Stomach (tissue), 9 donors: ENCODE results near the gene NTN3. TPM values are rescaled to one million over a fixed set of nuclear protein-coding genes. Genes with fewer than 3 reads are reported as not detected.

Source experiments
- DNase-seq, 2 donors: peaks; one replicate each; pipeline versions ENCODE4 v3.0.0 to v3.0.0-alpha.2; 2013 to 2019
- H3K27ac ChIP-seq, 5 donors: fragments of 200-600 bp in 4 of 5; sonication (generic) in 4 of 5; one replicate each; pipeline ENCODE4 v1.5.1; 2013 to 2019; ENCODE audit warnings: mild to moderate bottlenecking in 1 of 5, moderate library complexity in 1 of 5
- H3K27me3 ChIP-seq, 3 donors: fragments of 200-600 bp; sonication (generic); one replicate each; pipeline ENCODE4 v1.5.1; 2017 to 2019; ENCODE audit warnings: mixed run types in 1 of 3
- H3K36me3 ChIP-seq, 4 donors: fragments of 200-600 bp; sonication (generic); 1 replicate in 3 of 4; 2 replicates in 1 of 4; pipeline ENCODE4 v1.5.1; 2016 to 2019
- H3K4me1 ChIP-seq, 4 donors: fragments of 200-600 bp; sonication (generic); one replicate each; pipeline ENCODE4 v1.5.1; 2016 to 2019
- H3K4me3 ChIP-seq, 4 donors: fragments of 200-600 bp; sonication (generic) in 3 of 4; one replicate each; pipeline ENCODE4 v1.5.1; 2016 to 2019; ENCODE audit warnings: mild to moderate bottlenecking in 1 of 4
- H3K9me3 ChIP-seq, 4 donors: fragments of 200-600 bp; sonication (generic); one replicate each; pipeline ENCODE4 v1.5.1; 2016 to 2019
- EP300 ChIP-seq: sonication (generic); formaldehyde crosslinking; IDR thresholded peaks from one replicate; pipeline ENCODE4 v1.6.1; 2017; ENCODE audit warnings: antibody characterized with exemption
- POLR2A ChIP-seq, 4 donors: fragments of 450-650 bp; IDR thresholded peaks; one replicate each; pipeline ENCODE4 v1.6.1; 2016; ENCODE audit warnings: antibody characterized with exemption in 4 of 4, control low read depth in 2 of 4, mild to moderate bottlenecking in 1 of 4, moderate library complexity in 1 of 4
- POLR2AphosphoS5 ChIP-seq, 3 donors: sonication (generic); formaldehyde crosslinking; IDR thresholded peaks; one replicate each; pipeline ENCODE4 v1.6.1; 2016; ENCODE audit warnings: antibody characterized with exemption in 3 of 3
- WGBS, 5 donors: extraction: QIAGEN DNeasy Blood & Tissue Kit in 3 of 5; methylation state at CpG; one replicate each; pipeline versions ENCODE4 v1.1.5 to v1.1.7; 2013 to 2018; 5-methylcytosine and 5-hydroxymethylcytosine counted together
- intact Hi-C: fragments of 100-400 bp; cut with DNase I; formaldehyde crosslinking; loops from one replicate; pipeline ENCODE4 v1.15.1; 2023; ENCODE audit warnings: low total_unique reads
- polyA plus RNA-seq, 3 donors: library from polyadenylated mRNA; stranded (reverse); fragments of 200-250 nt; gene quantifications; one replicate each; pipeline ENCODE4 v1.2.3, GENCODE V29; 2013
- total RNA-seq, 5 donors: library from RNA; depleted of rRNA; stranded (reverse); fragments of >200 nt; gene quantifications; one replicate each; pipeline versions ENCODE4 v1.1.0 to v1.2.3, GENCODE V29; 2014 to 2016
- TF ChIP-seq, protein P1 (sequence below), 7 experiments: fragments of 450-650 bp in 4 of 7; fragments of 200-600 bp in 3 of 7; sonication (generic) in 3 of 7; IDR thresholded peaks; one replicate each; pipeline ENCODE4 v1.5.1; 2016 to 2019; ENCODE audit warnings: antibody characterized with exemption in 7 of 7, control low read depth in 2 of 7, mild to moderate bottlenecking in 1 of 7
- donor health status: healthy with polysubstance abuse.
- donor health status: Bipolar disorder and iron deficiency.
- donor health status: healthy.

The NTN3 gene
- total and polyA plus RNA-seq, 8 donors: 1.8 TPM; not detected in 7

DNA sequence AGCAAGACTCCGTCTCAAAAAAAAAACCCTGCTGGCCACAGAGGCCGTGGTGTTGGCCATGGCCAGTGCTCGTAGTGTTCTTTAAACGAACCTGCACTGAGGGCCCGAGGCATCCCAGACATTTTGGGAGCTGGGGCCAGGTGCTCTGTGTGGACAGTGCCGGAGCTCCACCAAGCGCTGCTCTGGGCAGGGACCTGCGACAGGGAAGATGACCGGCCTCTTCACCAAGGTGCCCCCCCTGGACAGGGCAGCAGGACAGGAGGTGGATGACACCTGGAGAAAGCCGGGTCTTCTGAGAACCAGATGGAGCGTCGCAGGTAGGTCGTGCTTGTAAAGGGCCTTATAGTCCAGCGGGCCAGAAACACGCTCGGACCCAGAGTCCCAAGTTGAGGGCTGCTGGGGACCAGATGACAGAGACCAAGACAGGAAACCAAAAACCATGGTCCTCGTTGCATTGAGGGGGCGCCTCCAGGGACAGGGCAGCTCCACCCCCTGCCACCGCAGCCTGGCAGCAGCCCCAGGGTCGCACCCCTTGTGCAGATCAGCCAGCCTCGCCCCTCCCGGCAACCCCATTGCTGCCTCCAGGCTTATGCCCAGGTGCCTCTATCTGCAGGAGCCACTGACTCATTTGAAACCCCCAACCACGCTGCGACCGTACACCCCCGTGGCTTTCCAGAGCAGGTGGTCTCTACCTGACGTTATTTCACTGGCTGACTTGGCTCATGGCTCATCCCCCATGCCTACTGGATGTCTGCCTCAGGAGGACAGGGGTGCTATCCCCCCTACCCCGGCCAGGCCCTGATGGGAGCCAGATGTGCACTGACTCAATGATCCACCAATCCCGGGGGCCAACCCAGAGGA lies 4.2 kb upstream of the NTN3 start:
- H3K4me3 ChIP-seq: peak overlapping the region; percentile 55 to 59 (median 56)
- intact Hi-C loops: no loop called here
- no peaks in the 10 kb centered on the region for H3K9me3 ChIP-seq
- 77 to 81% (median 80%) methylated on average over 20 to 29 of the region's 29 CpGs for WGBS, 5 donors
- peaks cover 27 to 40% (median 37%) of the 10 kb centered on the region in 4 donors for H3K4me1 ChIP-seq
- H3K36me3 ChIP-seq: no peaks in the 10 kb centered on the region
- no peak for DNase-seq
- peak overlapping the region in 1 of 5 donors; percentile 81 for H3K27ac ChIP-seq
- H3K27me3 ChIP-seq: peaks cover 4 to 54% (median 45%) of the 10 kb centered on the region in 3 donors
- TF ChIP-seq POLR2A (IDR thresholded peaks at IDR 0.05): no peak
- TF ChIP-seq, protein P1, sequence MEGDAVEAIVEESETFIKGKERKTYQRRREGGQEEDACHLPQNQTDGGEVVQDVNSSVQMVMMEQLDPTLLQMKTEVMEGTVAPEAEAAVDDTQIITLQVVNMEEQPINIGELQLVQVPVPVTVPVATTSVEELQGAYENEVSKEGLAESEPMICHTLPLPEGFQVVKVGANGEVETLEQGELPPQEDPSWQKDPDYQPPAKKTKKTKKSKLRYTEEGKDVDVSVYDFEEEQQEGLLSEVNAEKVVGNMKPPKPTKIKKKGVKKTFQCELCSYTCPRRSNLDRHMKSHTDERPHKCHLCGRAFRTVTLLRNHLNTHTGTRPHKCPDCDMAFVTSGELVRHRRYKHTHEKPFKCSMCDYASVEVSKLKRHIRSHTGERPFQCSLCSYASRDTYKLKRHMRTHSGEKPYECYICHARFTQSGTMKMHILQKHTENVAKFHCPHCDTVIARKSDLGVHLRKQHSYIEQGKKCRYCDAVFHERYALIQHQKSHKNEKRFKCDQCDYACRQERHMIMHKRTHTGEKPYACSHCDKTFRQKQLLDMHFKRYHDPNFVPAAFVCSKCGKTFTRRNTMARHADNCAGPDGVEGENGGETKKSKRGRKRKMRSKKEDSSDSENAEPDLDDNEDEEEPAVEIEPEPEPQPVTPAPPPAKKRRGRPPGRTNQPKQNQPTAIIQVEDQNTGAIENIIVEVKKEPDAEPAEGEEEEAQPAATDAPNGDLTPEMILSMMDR (IDR thresholded peaks at IDR 0.05): no peak
- TF ChIP-seq POLR2AphosphoS5 (IDR thresholded peaks at IDR 0.05): no peak
- TF ChIP-seq EP300: no peak

DNA sequence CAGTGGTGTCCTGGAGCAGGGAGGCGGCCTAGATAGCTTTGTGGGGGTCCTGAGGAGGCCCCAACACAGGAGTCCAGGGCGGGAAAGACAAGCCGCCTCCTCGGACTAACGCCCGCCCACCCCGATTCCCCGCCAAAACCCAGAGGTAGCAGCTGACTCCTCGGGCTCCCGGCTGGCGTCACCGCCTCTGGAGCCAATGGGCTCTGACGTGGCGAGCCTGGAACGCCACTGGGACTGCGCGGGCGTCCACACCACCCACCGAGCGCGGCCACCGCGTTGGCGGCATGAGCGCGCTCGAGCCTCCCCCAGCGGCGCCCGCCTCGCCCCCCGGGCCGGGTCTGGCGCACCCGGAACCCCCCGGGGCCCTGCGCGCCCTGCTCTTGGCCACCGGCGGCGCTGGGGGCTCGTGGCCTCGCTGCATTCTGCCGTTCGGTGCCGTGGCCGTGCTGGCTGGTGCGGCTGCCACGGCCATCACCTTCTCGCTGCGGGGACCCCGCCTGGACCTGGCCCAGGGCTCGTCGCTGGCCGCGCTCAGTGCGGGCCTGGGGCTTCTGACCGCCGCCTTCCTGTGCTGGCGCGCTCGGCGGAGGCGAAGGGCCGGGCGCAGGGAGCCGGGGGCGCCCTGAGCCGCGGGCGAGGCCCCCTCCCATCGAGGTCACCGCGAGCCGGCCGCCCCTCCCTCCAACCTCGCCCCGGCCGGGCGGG lies 3.4 kb upstream of the NTN3 start:
- no peak for TF ChIP-seq EP300
- TF ChIP-seq POLR2AphosphoS5 (IDR thresholded peaks at IDR 0.05): peak; percentile 21 to 38 (median 24)
- TF ChIP-seq POLR2A (IDR thresholded peaks at IDR 0.05): no peak
- Histone ChIP-seq H3K4me3 (peak overlapping the region; percentile 55 to 59 (median 56)), H3K4me1 (peaks cover 27 to 45% (median 41%) of the 10 kb centered on the region in 4 donors), H3K36me3 (no peaks in the 10 kb centered on the region), H3K27ac (peak overlapping the region in 3 of 5 donors; percentile 38 to 81 (median 41)), H3K27me3 (peaks cover 11 to 62% (median 53%) of the 10 kb centered on the region in 3 donors), H3K9me3 (no peaks in the 10 kb centered on the region)
- DNase-seq: peak; percentile 72 to 94
- intact Hi-C loops: no loop called here
- WGBS, 5 donors: 0 to 1% (median 1%) methylated on average over 4 to 79 of the region's 80 CpGs

DNA sequence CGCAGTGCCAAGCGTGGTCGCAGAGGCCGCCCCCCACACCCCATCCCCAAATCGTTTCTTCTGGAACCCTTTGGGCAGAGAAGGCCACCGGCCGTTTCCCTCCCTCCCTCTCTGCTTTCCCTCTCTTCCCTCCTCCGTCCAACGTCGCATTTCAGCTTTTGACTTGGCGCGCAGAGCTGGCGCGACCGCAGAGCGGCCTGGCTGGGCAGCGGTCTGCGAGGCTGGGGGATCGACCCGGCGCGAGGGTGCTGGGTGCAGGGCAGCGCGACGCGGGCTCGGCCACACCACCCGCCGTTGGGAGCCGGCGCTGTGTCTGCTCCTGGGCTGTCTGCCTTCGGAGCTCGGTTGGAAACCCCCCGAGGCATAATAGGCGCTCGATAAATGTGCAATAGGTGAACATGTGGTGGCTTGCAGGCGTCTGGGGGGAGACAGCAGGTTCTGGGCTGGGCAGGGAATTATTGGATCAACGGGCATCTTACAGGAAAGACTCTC lies 2.8 kb upstream of the NTN3 start:
- WGBS, 5 donors: 0 to 1% (median 0%) methylated on average over 11 to 38 of the region's 38 CpGs
- peaks cover 31 to 49% (median 47%) of the 10 kb centered on the region in 4 donors for H3K4me1 ChIP-seq
- H3K36me3 ChIP-seq: no peaks in the 10 kb centered on the region
- peak overlapping the region; percentile 55 to 59 (median 56) for H3K4me3 ChIP-seq
- H3K27ac ChIP-seq: peak overlapping the region in 2 of 5 donors; percentile 41 to 81
- TF ChIP-seq EP300: no peak
- no peak for TF ChIP-seq POLR2AphosphoS5 (IDR thresholded peaks at IDR 0.05)
- no peak for TF ChIP-seq POLR2A (IDR thresholded peaks at IDR 0.05)
- TF ChIP-seq, protein P1 (IDR thresholded peaks at IDR 0.05): no peak
- intact Hi-C loops: no loop called here
- H3K27me3 ChIP-seq: peaks cover 15 to 68% (median 59%) of the 10 kb centered on the region in 3 donors
- DNase-seq: peak in 1 of 2 donors; percentile 68
- no peaks in the 10 kb centered on the region for H3K9me3 ChIP-seq

DNA sequence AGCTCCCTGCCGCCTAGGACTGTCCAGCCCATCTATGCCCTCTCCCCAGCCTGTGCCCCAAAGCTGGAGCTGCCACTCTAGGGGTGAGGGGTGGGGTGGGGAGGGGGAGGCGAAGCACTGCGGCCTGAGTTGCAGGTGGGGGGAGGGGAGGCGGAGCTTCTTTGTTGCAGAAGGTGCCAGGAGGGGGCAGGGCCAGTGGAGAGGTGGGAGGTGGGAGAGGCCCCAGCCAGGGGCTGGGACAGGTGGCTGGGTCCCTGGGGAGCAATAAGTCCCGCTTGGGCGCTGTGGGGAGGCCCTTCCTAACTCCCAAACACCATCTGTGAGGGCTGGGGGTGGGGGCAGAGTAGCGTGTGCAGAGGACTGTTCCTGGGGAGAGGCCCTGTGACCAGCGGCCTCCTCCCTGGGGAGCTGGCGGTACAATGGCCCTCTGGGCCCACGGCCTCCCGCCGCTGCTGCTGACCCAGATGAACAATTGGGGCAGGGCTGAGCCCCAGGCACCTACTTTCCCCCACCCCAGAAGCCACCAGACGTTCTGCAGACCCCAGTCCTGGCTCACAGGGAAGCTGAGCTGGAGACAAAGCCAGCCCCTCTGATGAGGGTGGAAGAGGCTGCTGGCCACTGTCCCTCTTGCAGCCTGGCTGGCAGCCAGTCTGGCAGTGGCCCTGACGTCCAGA lies 2.2 kb upstream of the NTN3 start:
- H3K4me1 ChIP-seq: peaks cover 37 to 53% (median 51%) of the 10 kb centered on the region in 4 donors
- intact Hi-C loops: no loop called here
- no peaks in the 10 kb centered on the region for H3K9me3 ChIP-seq
- WGBS, 5 donors: 12 to 23% (median 16%) methylated on average over 11 to 14 of the region's 14 CpGs
- peaks cover 19 to 73% (median 62%) of the 10 kb centered on the region in 3 donors for H3K27me3 ChIP-seq
- H3K4me3 ChIP-seq: peak overlapping the region in 3 of 4 donors; percentile 55 to 59 (median 57)
- no peaks in the 10 kb centered on the region for H3K36me3 ChIP-seq
- TF ChIP-seq EP300: no peak
- TF ChIP-seq, protein P1 (IDR thresholded peaks at IDR 0.05): no peak
- TF ChIP-seq POLR2AphosphoS5 (IDR thresholded peaks at IDR 0.05): no peak
- TF ChIP-seq POLR2A (IDR thresholded peaks at IDR 0.05): no peak
- peak in 1 of 2 donors; percentile 67 for DNase-seq
- H3K27ac ChIP-seq: no peak overlapping the region
